ENCODE measurements around the gene FAR2.

Gene FAR2

GRCh38 chr12:29208060-29208459 is 59.0 kb downstream of the FAR2 start:
- no peak for DNase-seq

GRCh38 chr12:29208936-29209701 is 60.0 kb downstream of the FAR2 start:
- no peak for DNase-seq

- no peak for DNase-seq
Measured at GRCh38 chr12:29211696-29212095, 62.6 kb downstream of the FAR2 start.

- DNase-seq: no peak
Measured at GRCh38 chr12:29212682-29213403, 63.8 kb downstream of the FAR2 start.

GRCh38 chr12:29216266-29216665 is 67.2 kb downstream of the FAR2 start:
- DNase-seq: no peak

GRCh38 chr12:29216797-29217575 is 67.9 kb downstream of the FAR2 start:
- no peak for DNase-seq

- no peak for DNase-seq
Measured at GRCh38 chr12:29220632-29221336, 71.7 kb downstream of the FAR2 start.

GRCh38 chr12:29222200-29222599 is 73.1 kb downstream of the FAR2 start:
- DNase-seq: no peak

GRCh38 chr12:29223426-29223825 is 74.3 kb downstream of the FAR2 start:
- no peak for DNase-seq

GRCh38 chr12:29223956-29224543 is 75.0 kb downstream of the FAR2 start:
- no peak for DNase-seq

- no peak for DNase-seq
Measured at GRCh38 chr12:29224572-29224971, 75.5 kb downstream of the FAR2 start.

- DNase-seq: no peak
Measured at GRCh38 chr12:29225834-29226233, 76.8 kb downstream of the FAR2 start.

GRCh38 chr12:29226616-29227015 is 77.5 kb downstream of the FAR2 start:
- DNase-seq: no peak

GRCh38 chr12:29228474-29229157 is 79.5 kb downstream of the FAR2 start:
- DNase-seq: no peak

GRCh38 chr12:29229158-29229505 is 80.1 kb downstream of the FAR2 start:
- no peak for DNase-seq

- DNase-seq: no peak
Measured at GRCh38 chr12:29229937-29230336, 80.9 kb downstream of the FAR2 start.

- no peak for DNase-seq
Measured at GRCh38 chr12:29230800-29231560, 81.9 kb downstream of the FAR2 start.

- DNase-seq: no peak
Measured at GRCh38 chr12:29232086-29232485, 83.0 kb downstream of the FAR2 start.

GRCh38 chr12:29234552-29234951 is 85.5 kb downstream of the FAR2 start:
- DNase-seq: no peak

- DNase-seq: no peak
Measured at GRCh38 chr12:29234965-29235626, 86.0 kb downstream of the FAR2 start.

GRCh38 chr12:29238822-29239291 is 89.8 kb downstream of the FAR2 start:
- no peak for DNase-seq

All from activated CD8-positive, alpha-beta memory T cell treated with anti-CD3 and anti-CD28 coated beads, Interleukin-2, amount 50 U/mL, for 48 hours (primary cell).